ENCODE results near the gene SLC66A1.

SLC66A1 gene

GRCh38 chr1:19373211-19374082 is 61.3 kb downstream of the SLC66A1 start:
- Histone ChIP-seq H2AFZ (ENCODE audit: low read depth, low read length) (no peak overlapping the region), H3K36me3 (replicated peaks; ENCODE audit: low read depth, low read length) (peaks cover 8% of the 10 kb centered on the region), H3K27me3 (ENCODE audit: low read depth, low read length) (no peaks in the 10 kb centered on the region), H3K9ac (ENCODE audit: low read length) (no peak overlapping the region), H3K9me3 (ENCODE audit: insufficient read depth, low read length) (no peaks in the 10 kb centered on the region), H3K27ac (ENCODE audit: low read length) (no peak overlapping the region), H4K20me1 (ENCODE audit: insufficient read depth, low read length) (no peaks in the 10 kb centered on the region), H3K4me3 (ENCODE audit: low read length) (no peak overlapping the region), H3K4me1 (ENCODE audit: low read length) (no peaks in the 10 kb centered on the region), H3K4me2 (ENCODE audit: low read length) (no peak overlapping the region), H3K79me2 (ENCODE audit: low read length) (no peaks in the 10 kb centered on the region)
- TF ChIP-seq EZH2phosphoT487 (IDR thresholded peaks at IDR 0.05; ENCODE audit: low read depth) (no peak), CTCF (IDR thresholded peaks at IDR 0.05; ENCODE audit: low read depth, low read length) (no peak)

GRCh38 chr1:19374083-19374801 is 62.1 kb downstream of the SLC66A1 start:
- H4K20me1 ChIP-seq (ENCODE audit: insufficient read depth, low read length): no peaks in the 10 kb centered on the region
- H3K4me2 ChIP-seq (ENCODE audit: low read length): no peak overlapping the region
- no peaks in the 10 kb centered on the region for H3K9me3 ChIP-seq (ENCODE audit: insufficient read depth, low read length)
- H3K9ac ChIP-seq (ENCODE audit: low read length): no peak overlapping the region
- H3K36me3 ChIP-seq (replicated peaks; ENCODE audit: low read depth, low read length): peaks cover 8% of the 10 kb centered on the region
- H3K4me3 ChIP-seq (ENCODE audit: low read length): no peak overlapping the region
- H2AFZ ChIP-seq (ENCODE audit: low read depth, low read length): no peak overlapping the region
- no peaks in the 10 kb centered on the region for H3K4me1 ChIP-seq (ENCODE audit: low read length)
- H3K79me2 ChIP-seq (ENCODE audit: low read length): no peaks in the 10 kb centered on the region
- TF ChIP-seq EZH2phosphoT487 (IDR thresholded peaks at IDR 0.05; ENCODE audit: low read depth) (no peak), CTCF (IDR thresholded peaks at IDR 0.05; ENCODE audit: low read depth, low read length) (peak; percentile 41)
- no peak overlapping the region for H3K27ac ChIP-seq (ENCODE audit: low read length)
- no peaks in the 10 kb centered on the region for H3K27me3 ChIP-seq (ENCODE audit: low read depth, low read length)

GRCh38 chr1:19374926-19375325 is 62.8 kb downstream of the SLC66A1 start:
- no peaks in the 10 kb centered on the region for H4K20me1 ChIP-seq (ENCODE audit: insufficient read depth, low read length)
- H3K27me3 ChIP-seq (ENCODE audit: low read depth, low read length): no peaks in the 10 kb centered on the region
- H3K79me2 ChIP-seq (ENCODE audit: low read length): no peaks in the 10 kb centered on the region
- H3K4me1 ChIP-seq (ENCODE audit: low read length): no peaks in the 10 kb centered on the region
- no peak overlapping the region for H3K4me2 ChIP-seq (ENCODE audit: low read length)
- no peaks in the 10 kb centered on the region for H3K9me3 ChIP-seq (ENCODE audit: insufficient read depth, low read length)
- no peak overlapping the region for H3K9ac ChIP-seq (ENCODE audit: low read length)
- H2AFZ ChIP-seq (ENCODE audit: low read depth, low read length): no peak overlapping the region
- no peak overlapping the region for H3K27ac ChIP-seq (ENCODE audit: low read length)
- no peak for TF ChIP-seq CTCF (IDR thresholded peaks at IDR 0.05; ENCODE audit: low read depth, low read length)
- TF ChIP-seq EZH2phosphoT487 (IDR thresholded peaks at IDR 0.05; ENCODE audit: low read depth): no peak
- H3K36me3 ChIP-seq (replicated peaks; ENCODE audit: low read depth, low read length): peaks cover 8% of the 10 kb centered on the region
- H3K4me3 ChIP-seq (ENCODE audit: low read length): no peak overlapping the region

Measured in OCI-LY3 (cell line).